ENCODE data around the gene PWP2.

DNA sequence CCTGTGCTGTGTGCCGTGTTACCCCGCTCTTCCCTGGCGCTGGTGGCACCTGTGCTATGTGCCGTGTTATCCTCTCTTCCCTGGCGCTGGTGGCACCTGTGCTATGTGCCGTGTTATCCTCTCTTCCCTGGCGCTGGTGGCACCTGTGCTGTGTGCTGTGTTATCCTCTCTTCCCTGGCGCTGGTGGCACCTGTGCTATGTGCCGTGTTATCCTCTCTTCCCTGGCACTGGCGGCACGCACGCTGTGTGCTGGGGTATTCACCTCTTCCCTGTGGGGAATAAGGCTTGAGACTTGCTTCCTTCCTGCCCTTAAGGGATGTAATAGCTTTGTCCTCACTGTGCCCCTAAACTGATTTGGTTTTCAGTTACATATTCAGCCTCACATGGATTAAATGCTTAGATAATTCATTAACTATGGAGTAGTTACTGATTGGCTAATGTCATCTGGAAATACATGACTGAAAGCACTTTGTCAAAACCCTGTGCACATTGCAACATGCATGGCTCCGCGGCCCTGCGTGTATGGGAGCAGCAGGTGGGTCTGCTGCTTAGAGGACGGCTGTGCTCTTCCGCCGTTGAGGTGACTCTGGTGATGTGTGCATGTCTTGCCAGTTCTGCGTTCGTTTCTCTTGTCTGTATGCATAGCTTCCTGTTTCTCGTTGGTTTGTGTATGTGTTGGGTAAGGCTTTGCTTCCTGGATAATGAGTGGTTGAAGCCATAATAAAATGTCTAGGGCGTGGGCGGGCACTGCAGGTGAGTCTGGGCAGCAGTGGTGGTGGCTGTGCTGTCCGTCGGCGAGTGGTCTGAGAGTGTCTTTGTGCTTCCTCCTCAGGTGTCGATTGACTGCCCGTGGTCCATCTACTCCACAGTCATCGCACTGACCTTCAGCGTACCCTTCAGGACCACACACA is 17.9 kb upstream of the PWP2 start:
- TF ChIP-seq FOXA1 (IDR thresholded peaks at IDR 0.05) (no peak), BHLHE40 (IDR thresholded peaks at IDR 0.05; ENCODE audit: borderline replicate concordance) (no peak), NFRKB (IDR thresholded peaks at IDR 0.05) (no peak), CTBP1 (IDR thresholded peaks at IDR 0.05; ENCODE audit: borderline replicate concordance) (no peak)

Data from HEK293T (cell line).